Neutrophil (primary cell): ENCODE measurements around the gene BANK1.

ENCODE experiments used
- H3K27ac ChIP-seq: fragments of 200-600 bp; sonication (generic); 2 replicates; pipeline ENCODE4 v1.5.1; 2016; ENCODE audit warnings: mild to moderate bottlenecking, moderate library complexity
- H3K27me3 ChIP-seq: fragments of 200-600 bp; sonication (generic); 2 replicates; pipeline ENCODE4 v1.6.0; 2016; ENCODE audit warnings: mild to moderate bottlenecking
- H3K36me3 ChIP-seq: fragments of 200-600 bp; sonication (generic); 2 replicates; pipeline ENCODE4 v1.5.1; 2017
- H3K4me1 ChIP-seq, 2 experiments: fragments of 200-600 bp in 1 of 2; sonication (generic) in 1 of 2; 1 replicate in 1 of 2; 2 replicates in 1 of 2; pipeline versions ENCODE4 v1.5.1 to v1.6.1; 2013 to 2016; ENCODE audit warnings: low read depth in 1 of 2, low read length in 1 of 2, mild to moderate bottlenecking in 1 of 2, moderate library complexity in 1 of 2; ENCODE audit not compliant: control insufficient read depth in 1 of 2, insufficient read depth in 1 of 2
- H3K4me3 ChIP-seq, 2 experiments: fragments of 200-600 bp in 1 of 2; sonication (generic) in 1 of 2; 1 replicate in 1 of 2; 2 replicates in 1 of 2; pipeline ENCODE4 v1.5.1; 2013 to 2016; ENCODE audit warnings: low read depth in 1 of 2, low read length in 1 of 2, mild to moderate bottlenecking in 1 of 2, moderate library complexity in 1 of 2
- H3K9me3 ChIP-seq: fragments of 200-600 bp; sonication (generic); 2 replicates; pipeline ENCODE4 v1.5.1; 2016
- CTCF ChIP-seq: fragments of 200-600 bp; sonication (generic); IDR thresholded peaks from 2 replicates; pipeline ENCODE4 v1.5.1; 2016; ENCODE audit warnings: antibody characterized with exemption

The BANK1 gene

GRCh38 chr4:101762534-101762933, 28.0 kb upstream of the BANK1 start:
- Histone ChIP-seq H3K36me3 (no peaks in the 10 kb centered on the region), H3K27ac (no peak overlapping the region), H3K4me3 (no peak overlapping the region), H3K9me3 (no peaks in the 10 kb centered on the region), H3K4me1 (no peaks in the 10 kb centered on the region), H3K27me3 (no peaks in the 10 kb centered on the region)
- no peak for TF ChIP-seq CTCF

GRCh38 chr4:101763576-101763975, 27.0 kb upstream of the BANK1 start:
- Histone ChIP-seq H3K36me3 (no peaks in the 10 kb centered on the region), H3K27ac (no peak overlapping the region), H3K27me3 (no peaks in the 10 kb centered on the region), H3K4me3 (no peak overlapping the region), H3K9me3 (no peaks in the 10 kb centered on the region), H3K4me1 (no peaks in the 10 kb centered on the region)
- no peak for TF ChIP-seq CTCF

- Histone ChIP-seq H3K4me1 (no peaks in the 10 kb centered on the region), H3K4me3 (no peak overlapping the region), H3K27me3 (no peaks in the 10 kb centered on the region), H3K27ac (no peak overlapping the region), H3K9me3 (no peaks in the 10 kb centered on the region), H3K36me3 (no peaks in the 10 kb centered on the region)
- no peak for TF ChIP-seq CTCF
Measured at GRCh38 chr4:101774807-101775206, 15.7 kb upstream of the BANK1 start.

- H3K4me1 ChIP-seq: no peaks in the 10 kb centered on the region
- TF ChIP-seq CTCF: no peak
- H3K27me3 ChIP-seq: no peaks in the 10 kb centered on the region
- no peaks in the 10 kb centered on the region for H3K9me3 ChIP-seq
- no peaks in the 10 kb centered on the region for H3K36me3 ChIP-seq
- H3K27ac ChIP-seq: no peak overlapping the region
- H3K4me3 ChIP-seq: no peak overlapping the region
Measured at GRCh38 chr4:101777431-101777830, 13.1 kb upstream of the BANK1 start.

GRCh38 chr4:101780284-101780683, 10.2 kb upstream of the BANK1 start:
- no peak overlapping the region for H3K27ac ChIP-seq
- H3K4me1 ChIP-seq: no peaks in the 10 kb centered on the region
- TF ChIP-seq CTCF: no peak
- H3K4me3 ChIP-seq: no peak overlapping the region
- no peaks in the 10 kb centered on the region for H3K27me3 ChIP-seq
- H3K36me3 ChIP-seq: no peaks in the 10 kb centered on the region
- no peaks in the 10 kb centered on the region for H3K9me3 ChIP-seq

- Histone ChIP-seq H3K4me1 (no peaks in the 10 kb centered on the region), H3K9me3 (no peaks in the 10 kb centered on the region)
- TF ChIP-seq CTCF: no peak
Measured at GRCh38 chr4:101782546-101782945, 8.0 kb upstream of the BANK1 start.

More at GRCh38 chr4:101782546-101782945, 8.0 kb upstream of the BANK1 start:
- H3K4me3 ChIP-seq: no peak overlapping the region
- H3K27ac ChIP-seq: no peak overlapping the region
- H3K36me3 ChIP-seq: no peaks in the 10 kb centered on the region
- no peaks in the 10 kb centered on the region for H3K27me3 ChIP-seq
